Stomach smooth muscle (tissue), 2 donors: ENCODE results near the gene SPATA31C2.

Experiments
- H3K27ac ChIP-seq: one replicate; pipeline ENCODE4 v1.7.0; 2013; ENCODE audit warnings: mild to moderate bottlenecking, low read length, inconsistent platforms
- H3K27me3 ChIP-seq, 2 donors: one replicate each; pipeline ENCODE4 v1.7.0; 2013; ENCODE audit warnings: low read length in 2 of 2; ENCODE audit not compliant: insufficient read depth in 2 of 2, control insufficient read depth in 1 of 2
- H3K36me3 ChIP-seq, 2 donors: one replicate each; pipeline ENCODE4 v1.7.0; 2013; ENCODE audit warnings: low read length in 2 of 2; ENCODE audit not compliant: control insufficient read depth in 2 of 2, insufficient read depth in 2 of 2
- H3K4me1 ChIP-seq: one replicate; pipeline ENCODE4 v1.7.0; 2013; ENCODE audit warnings: low read length; ENCODE audit not compliant: control insufficient read depth, insufficient read depth
- H3K4me3 ChIP-seq, 2 donors: one replicate each; pipeline ENCODE4 v1.7.0; 2013; ENCODE audit warnings: low read length in 2 of 2
- H3K9ac ChIP-seq, 2 donors: one replicate each; pipeline ENCODE4 v1.7.0; 2013; ENCODE audit warnings: low read length in 2 of 2, mild to moderate bottlenecking in 1 of 2
- H3K9me3 ChIP-seq, 2 donors: one replicate each; pipeline ENCODE4 v1.7.0; 2013; ENCODE audit warnings: low read length in 2 of 2; ENCODE audit not compliant: control insufficient read depth in 2 of 2
- donor health status: healthy.
- donor health status: Pancreatic carcinoma.

The SPATA31C2 gene

DNA sequence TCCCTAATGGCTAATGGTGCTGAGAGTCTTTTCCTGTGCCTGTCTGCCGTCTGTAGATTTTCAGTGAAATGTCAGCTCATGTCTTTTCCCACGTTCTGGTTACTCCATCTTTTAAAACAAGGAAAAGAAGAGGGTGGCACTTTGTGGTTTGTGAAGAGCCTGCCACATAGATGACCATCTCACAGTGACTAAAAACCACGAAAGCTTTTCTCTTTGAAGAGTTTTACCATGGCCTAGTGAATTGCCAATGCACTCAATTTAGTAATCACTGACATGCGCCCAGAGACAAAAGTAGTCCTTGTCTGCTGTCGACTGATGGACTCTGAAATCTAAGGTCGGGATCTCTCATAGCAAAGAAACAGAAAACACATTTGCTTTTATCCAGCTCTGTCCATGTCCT is 50.4 kb downstream of the SPATA31C2 start:
- no peak overlapping the region for H3K9ac ChIP-seq
- no peaks in the 10 kb centered on the region for H3K36me3 ChIP-seq
- peaks cover 0 to 4% of the 10 kb centered on the region in 2 donors for H3K9me3 ChIP-seq
- no peak overlapping the region for H3K4me3 ChIP-seq
- H3K27me3 ChIP-seq, result no peaks in the 10 kb centered on the region
- no peaks in the 10 kb centered on the region for H3K4me1 ChIP-seq
- no peak overlapping the region for H3K27ac ChIP-seq

DNA sequence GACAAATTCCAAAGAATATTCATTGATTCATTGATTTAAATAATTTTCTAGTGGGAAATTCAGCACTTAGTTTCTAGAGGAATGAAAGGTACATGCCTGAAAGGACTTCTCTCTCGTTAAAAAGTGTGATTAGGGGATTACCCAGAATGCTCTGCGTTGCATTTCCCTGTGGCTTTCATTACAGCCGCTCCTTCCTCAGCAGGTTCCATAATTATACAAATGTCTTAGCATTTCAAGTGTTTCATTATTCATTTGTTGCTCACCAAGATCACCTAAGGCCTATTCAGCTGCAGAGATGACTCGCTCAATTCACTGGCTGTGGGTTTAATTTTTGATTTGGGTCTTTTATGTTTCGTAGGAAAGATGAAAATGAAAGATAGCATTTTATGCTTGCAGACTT is 52.8 kb downstream of the SPATA31C2 start:
- Histone ChIP-seq H3K27me3 (no peaks in the 10 kb centered on the region), H3K9ac (no peak overlapping the region), H3K27ac (no peak overlapping the region), H3K36me3 (no peaks in the 10 kb centered on the region), H3K4me1 (no peaks in the 10 kb centered on the region), H3K4me3 (no peak overlapping the region), H3K9me3 (peaks cover 0 to 6% of the 10 kb centered on the region in 2 donors)

DNA sequence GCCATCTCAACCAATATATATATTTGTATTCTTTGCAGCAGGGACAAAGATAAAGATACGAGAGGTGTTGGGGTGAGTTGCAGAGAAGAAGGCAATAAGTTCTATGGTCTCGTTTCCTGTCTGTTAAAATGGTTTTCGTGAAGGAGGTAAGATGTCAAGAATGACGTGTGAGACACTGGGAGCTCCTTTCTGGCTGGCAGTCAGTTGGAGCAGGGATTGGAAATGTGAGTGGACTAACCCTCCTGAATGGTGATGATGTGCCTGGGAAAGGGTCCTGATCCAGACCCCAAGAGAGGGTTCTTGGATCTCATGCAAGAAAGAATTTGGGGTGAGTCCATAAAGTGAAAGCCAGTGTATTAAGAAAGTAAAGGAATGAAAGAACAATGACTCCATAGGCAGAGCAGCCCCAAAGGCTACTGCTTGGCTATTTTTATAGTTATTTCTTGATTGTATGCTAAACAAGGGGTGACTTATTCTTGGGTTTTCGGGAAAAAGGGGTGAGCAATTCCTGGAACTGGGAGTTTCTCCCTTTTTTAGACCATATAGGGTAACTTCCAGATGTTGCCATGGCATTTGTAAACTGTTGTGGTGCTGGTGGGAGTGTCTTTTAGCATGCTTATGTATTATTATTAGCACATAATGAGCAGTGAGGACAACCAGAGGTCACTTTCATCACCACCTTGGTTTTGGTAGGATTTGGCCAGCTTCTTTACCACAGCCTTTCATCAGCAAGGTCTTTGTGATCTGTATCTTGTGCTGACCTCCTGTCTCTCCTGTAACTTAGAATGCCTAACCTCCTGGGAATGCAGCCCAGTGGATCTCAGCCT is 53.7 kb downstream of the SPATA31C2 start:
- Histone ChIP-seq H3K27ac (no peak overlapping the region), H3K27me3 (no peaks in the 10 kb centered on the region), H3K9me3 (peaks cover 0 to 6% of the 10 kb centered on the region in 2 donors)

More for the DNA sequence above, 53.7 kb downstream of the SPATA31C2 start:
- Histone ChIP-seq H3K4me1 (no peaks in the 10 kb centered on the region), H3K4me3 (no peak overlapping the region), H3K9ac (no peak overlapping the region), H3K36me3 (no peaks in the 10 kb centered on the region)
